Measurements from ENCODE around the gene CHST2. TPM values are rescaled to one million over a fixed set of nuclear protein-coding genes. Genes with fewer than 3 reads are reported as not detected.

The CHST2 gene
- total RNA-seq, 4 donors from 2014 or later: 2.4 to 22.8 (median 5.3) TPM

- Histone ChIP-seq H3K9me3 (no peaks in the 10 kb centered on the region), H3K36me3 (no peaks in the 10 kb centered on the region), H3K27me3 (no peaks in the 10 kb centered on the region), H3K4me1 (peaks cover 8% of the 10 kb centered on the region), H3K27ac (no peak overlapping the region), H3K4me3 (no peak overlapping the region)
- WGBS: 81% methylated on average over 6 of the region's 6 CpGs
- peak in 1 of 2 donors; percentile 21 for DNase-seq (ENCODE audit: low spot score in 2 of 2)
- TF ChIP-seq CTCF (IDR thresholded peaks at IDR 0.05) (no peak), POLR2A (IDR thresholded peaks at IDR 0.05) (no peak), POLR2AphosphoS5 (IDR thresholded peaks at IDR 0.05) (no peak), EP300 (IDR thresholded peaks at IDR 0.05) (no peak)
Measured at GRCh38 chr3:143100451-143100850, 19.1 kb upstream of the CHST2 start.

- WGBS: 94% methylated on average over 7 of the region's 7 CpGs
- H3K27me3 ChIP-seq: no peaks in the 10 kb centered on the region
- no peaks in the 10 kb centered on the region for H3K9me3 ChIP-seq
- H3K36me3 ChIP-seq: no peaks in the 10 kb centered on the region
- no peak overlapping the region for H3K27ac ChIP-seq
- DNase-seq (ENCODE audit: low spot score in 2 of 2): no peak
- TF ChIP-seq CTCF (IDR thresholded peaks at IDR 0.05) (no peak), POLR2AphosphoS5 (IDR thresholded peaks at IDR 0.05) (no peak)
- peaks cover 8% of the 10 kb centered on the region for H3K4me1 ChIP-seq
- no peak overlapping the region for H3K4me3 ChIP-seq
Measured at GRCh38 chr3:143101792-143102381, 17.7 kb upstream of the CHST2 start.

- Histone ChIP-seq H3K27ac (no peak overlapping the region), H3K27me3 (no peaks in the 10 kb centered on the region), H3K9me3 (no peaks in the 10 kb centered on the region), H3K4me1 (peaks cover 8% of the 10 kb centered on the region), H3K4me3 (no peak overlapping the region), H3K36me3 (no peaks in the 10 kb centered on the region)
- TF ChIP-seq POLR2A (IDR thresholded peaks at IDR 0.05): no peak
- no peak for TF ChIP-seq EP300 (IDR thresholded peaks at IDR 0.05)
- no peak for TF ChIP-seq POLR2AphosphoS5 (IDR thresholded peaks at IDR 0.05)
- TF ChIP-seq CTCF (IDR thresholded peaks at IDR 0.05): no peak
- no peak for DNase-seq (ENCODE audit: low spot score in 2 of 2)
- WGBS: 76% methylated on average over 2 of the region's 2 CpGs
Measured at GRCh38 chr3:143103652-143104051, 15.9 kb upstream of the CHST2 start.

GRCh38 chr3:143105170-143105569 is 14.4 kb upstream of the CHST2 start:
- 93% methylated on average over 5 of the region's 5 CpGs for WGBS
- DNase-seq (ENCODE audit: low spot score in 2 of 2): no peak
- H3K4me1 ChIP-seq: no peaks in the 10 kb centered on the region
- TF ChIP-seq POLR2AphosphoS5 (IDR thresholded peaks at IDR 0.05) (no peak), CTCF (IDR thresholded peaks at IDR 0.05) (no peak), EP300 (IDR thresholded peaks at IDR 0.05) (no peak), POLR2A (IDR thresholded peaks at IDR 0.05) (no peak)
- no peak overlapping the region for H3K4me3 ChIP-seq
- no peaks in the 10 kb centered on the region for H3K9me3 ChIP-seq
- H3K36me3 ChIP-seq: no peaks in the 10 kb centered on the region
- H3K27me3 ChIP-seq: no peaks in the 10 kb centered on the region
- H3K27ac ChIP-seq: no peak overlapping the region

GRCh38 chr3:143109861-143110260 is 9.7 kb upstream of the CHST2 start:
- Histone ChIP-seq H3K27ac (no peak overlapping the region), H3K4me1 (no peaks in the 10 kb centered on the region), H3K36me3 (no peaks in the 10 kb centered on the region), H3K27me3 (no peaks in the 10 kb centered on the region), H3K4me3 (no peak overlapping the region), H3K9me3 (no peaks in the 10 kb centered on the region)
- DNase-seq (ENCODE audit: low spot score in 2 of 2): no peak
- TF ChIP-seq POLR2A (IDR thresholded peaks at IDR 0.05) (no peak), POLR2AphosphoS5 (IDR thresholded peaks at IDR 0.05) (no peak), CTCF (IDR thresholded peaks at IDR 0.05) (no peak), EP300 (IDR thresholded peaks at IDR 0.05) (no peak)
- 46% methylated on average over 5 of the region's 5 CpGs for WGBS
